H1 (cell line): ENCODE measurements around the gene CEACAM6. TPM values are rescaled to one million over a fixed set of nuclear protein-coding genes. Genes with fewer than 3 reads are reported as not detected.

ENCODE experiments used
- ASH2L ChIP-seq: fragments of 200-600, 300-600 bp; sonication (generic); IDR thresholded peaks from one replicate; pipeline ENCODE4 v1.7.1; 2017; ENCODE audit warnings: low read length
- BCL11A ChIP-seq, 2 experiments: IDR thresholded peaks; one replicate each; pipeline ENCODE4 v1.6.1; 2011; ENCODE audit warnings: low read depth in 2 of 2, low read length in 2 of 2, mild to moderate bottlenecking in 2 of 2
- EGR1 ChIP-seq: IDR thresholded peaks from 2 replicates; pipeline ENCODE4 v1.6.1; 2011; ENCODE audit warnings: low read depth, low read length, borderline replicate concordance
- SRF ChIP-seq: IDR thresholded peaks from 2 replicates; pipeline ENCODE4 v1.6.1; 2011; ENCODE audit warnings: mild to moderate bottlenecking, low read depth, low read length, moderate library complexity
- polyA plus RNA-seq, 7 experiments: library from polyadenylated mRNA; depleted of rRNA in 3 of 7; stranded (reverse) in 5 of 7; unstranded in 2 of 7; fragments of >200 nt in 5 of 7; fragments of 200-250 nt in 2 of 7; gene quantifications; 1 replicate in 5 of 7; 2 replicates in 1 of 7; 4 replicates in 1 of 7; pipeline versions ENCODE4 v1.2.1 to v1.2.3, GENCODE V29; 2011 to 2013; ENCODE audit warnings: missing spikeins in 2 of 7, mixed read lengths in 2 of 7
- total RNA-seq: library from RNA; stranded (reverse); fragmentation: NEBNext Ultra II Directional; extraction: Animal tissue kit (Norgen Biotek cat#: 25700); gene quantifications from 2 replicates; pipeline ENCODE4 v1.2.1, GENCODE V29; 2021
- TF ChIP-seq, protein P1 (sequence below), 3 experiments: IDR thresholded peaks; 1 replicate in 2 of 3; 2 replicates in 1 of 3; pipeline versions ENCODE4 v1.5.1 to v1.6.1; 2011; ENCODE audit warnings: low read length in 3 of 3, mild to moderate bottlenecking in 3 of 3, inconsistent platforms in 2 of 3, low read depth in 1 of 3, moderate library complexity in 1 of 3; ENCODE audit not compliant: insufficient read depth in 1 of 3; ENCODE audit errors: control extremely low read depth in 1 of 3

The CEACAM6 gene
- total and polyA plus RNA-seq, 2 of the 8 experiments (the other 6 are each of a cell fraction or from before 2014, with no cell fraction given), result not detected

- TF ChIP-seq, protein P1, sequence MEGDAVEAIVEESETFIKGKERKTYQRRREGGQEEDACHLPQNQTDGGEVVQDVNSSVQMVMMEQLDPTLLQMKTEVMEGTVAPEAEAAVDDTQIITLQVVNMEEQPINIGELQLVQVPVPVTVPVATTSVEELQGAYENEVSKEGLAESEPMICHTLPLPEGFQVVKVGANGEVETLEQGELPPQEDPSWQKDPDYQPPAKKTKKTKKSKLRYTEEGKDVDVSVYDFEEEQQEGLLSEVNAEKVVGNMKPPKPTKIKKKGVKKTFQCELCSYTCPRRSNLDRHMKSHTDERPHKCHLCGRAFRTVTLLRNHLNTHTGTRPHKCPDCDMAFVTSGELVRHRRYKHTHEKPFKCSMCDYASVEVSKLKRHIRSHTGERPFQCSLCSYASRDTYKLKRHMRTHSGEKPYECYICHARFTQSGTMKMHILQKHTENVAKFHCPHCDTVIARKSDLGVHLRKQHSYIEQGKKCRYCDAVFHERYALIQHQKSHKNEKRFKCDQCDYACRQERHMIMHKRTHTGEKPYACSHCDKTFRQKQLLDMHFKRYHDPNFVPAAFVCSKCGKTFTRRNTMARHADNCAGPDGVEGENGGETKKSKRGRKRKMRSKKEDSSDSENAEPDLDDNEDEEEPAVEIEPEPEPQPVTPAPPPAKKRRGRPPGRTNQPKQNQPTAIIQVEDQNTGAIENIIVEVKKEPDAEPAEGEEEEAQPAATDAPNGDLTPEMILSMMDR (IDR thresholded peaks at IDR 0.05; ENCODE audit: control extremely low read depth in 1 of 3, insufficient read depth in 1 of 3, low read depth in 1 of 3, low read length in 3 of 3), result no peak
- TF ChIP-seq ASH2L (no peak), EGR1 (no peak), BCL11A (IDR thresholded peaks at IDR 0.05; ENCODE audit: low read depth in 2 of 2, low read length in 2 of 2) (no peak), SRF (no peak)
Observed at GRCh38 chr19:41771410-41771809, 16.1 kb downstream of the CEACAM6 start (continued).
